Right hindlimb (tissue), 1 donor: ENCODE results near the gene FGGY.

Source experiments
- DNase-seq: peaks from one replicate; pipeline ENCODE4 v3.0.0-alpha.2; 2018

FGGY gene

DNA sequence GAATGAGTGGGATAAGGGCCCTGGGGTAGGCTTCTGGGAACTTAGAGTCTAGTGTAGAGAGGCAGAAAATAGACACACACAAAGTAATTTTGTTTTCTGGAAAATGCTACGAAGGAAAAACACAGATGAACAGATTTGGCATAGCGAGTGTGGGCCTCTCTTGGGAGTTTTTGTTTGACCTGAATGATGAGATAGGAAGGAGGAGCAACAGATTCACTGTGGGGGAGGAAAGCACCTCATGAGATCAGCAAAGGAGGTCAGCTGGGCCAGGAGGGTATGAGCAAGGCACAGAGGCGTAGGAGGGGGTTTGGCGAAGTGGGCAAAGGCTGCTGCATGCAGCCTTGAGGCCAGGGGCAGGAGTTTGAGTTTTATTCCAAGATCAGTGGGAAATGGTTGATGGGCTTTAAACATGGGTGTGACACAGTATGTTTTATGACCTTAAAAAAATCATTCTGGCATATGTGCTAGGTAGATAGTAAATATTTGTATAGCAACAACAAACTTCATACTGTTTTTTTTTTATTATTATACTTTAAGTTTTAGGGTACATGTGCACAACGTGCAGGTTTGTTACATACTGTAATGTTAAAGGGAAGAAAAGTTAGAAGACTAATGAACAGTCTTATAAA is 57.9 kb downstream of the FGGY start:
- peak; percentile 20 for DNase-seq

DNA sequence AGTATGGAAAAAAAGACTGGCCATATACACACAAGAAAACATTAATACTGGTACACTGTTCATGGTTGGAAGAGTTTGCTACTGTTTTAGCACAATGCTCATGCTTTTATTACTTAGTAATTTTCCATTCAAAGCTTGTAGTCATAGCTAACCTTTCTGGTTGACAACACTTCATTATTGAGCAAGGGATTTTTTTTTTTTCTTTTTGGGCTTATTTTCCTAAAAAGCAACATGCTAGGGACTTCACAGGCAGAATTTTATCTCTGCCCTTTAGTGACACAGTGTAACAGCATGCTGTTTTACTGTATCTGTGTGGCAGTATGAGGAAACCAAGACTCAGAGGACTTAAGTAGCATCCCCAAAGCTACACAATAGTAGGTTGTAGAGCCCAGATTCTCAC is 58.5 kb downstream of the FGGY start:
- DNase-seq, result no peak

DNA sequence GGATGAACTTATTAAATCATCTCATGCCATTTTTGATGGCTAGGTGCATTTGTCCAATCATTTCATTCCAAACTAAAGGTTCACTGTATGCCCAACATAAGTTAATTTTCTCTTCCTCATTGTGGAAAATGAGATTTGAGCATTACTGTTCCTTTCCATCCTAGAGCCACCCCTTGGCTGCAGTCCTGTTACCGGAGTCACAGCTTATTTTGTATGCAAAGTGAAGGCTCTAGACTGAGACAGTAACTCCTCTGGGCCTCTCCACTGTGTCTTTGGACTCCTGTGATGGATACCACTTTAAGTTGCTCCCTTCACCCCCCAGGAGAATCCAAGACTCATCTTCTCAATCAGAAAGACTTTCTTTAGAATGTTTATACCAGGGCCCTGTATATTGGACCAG is 59.7 kb downstream of the FGGY start:
- peak; percentile 25 for DNase-seq

DNA sequence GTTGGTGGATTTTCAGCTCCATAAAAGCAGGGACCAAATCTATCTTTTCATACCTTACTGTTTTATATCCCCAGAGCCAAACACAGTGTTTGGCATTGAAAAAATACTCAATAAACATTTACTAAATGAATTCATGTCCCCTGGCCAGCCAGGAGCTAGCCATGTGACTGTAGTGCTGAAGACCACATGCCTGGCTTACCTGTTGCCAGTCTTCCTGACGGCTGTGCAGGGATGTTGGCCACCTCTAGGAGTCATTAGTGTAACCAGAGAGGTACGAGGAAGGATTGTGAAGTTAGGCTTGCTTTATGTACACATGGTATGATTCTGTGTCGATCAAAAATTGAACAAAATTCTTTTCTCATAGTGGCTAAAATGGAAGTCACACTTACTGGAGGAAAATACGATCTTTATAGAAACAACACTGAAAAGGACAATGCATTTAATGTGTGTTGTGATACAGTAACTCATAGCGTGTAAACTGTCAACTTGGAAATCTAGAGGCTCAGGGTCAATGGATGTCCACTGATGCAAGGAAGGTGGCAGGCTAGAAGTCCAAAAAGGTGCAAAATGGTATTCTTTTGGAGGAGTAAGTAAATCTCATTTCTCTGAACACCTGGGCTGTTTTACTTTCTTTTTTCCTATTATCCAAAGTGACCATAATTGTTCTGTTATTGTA is 60.9 kb downstream of the FGGY start:
- no peak for DNase-seq

DNA sequence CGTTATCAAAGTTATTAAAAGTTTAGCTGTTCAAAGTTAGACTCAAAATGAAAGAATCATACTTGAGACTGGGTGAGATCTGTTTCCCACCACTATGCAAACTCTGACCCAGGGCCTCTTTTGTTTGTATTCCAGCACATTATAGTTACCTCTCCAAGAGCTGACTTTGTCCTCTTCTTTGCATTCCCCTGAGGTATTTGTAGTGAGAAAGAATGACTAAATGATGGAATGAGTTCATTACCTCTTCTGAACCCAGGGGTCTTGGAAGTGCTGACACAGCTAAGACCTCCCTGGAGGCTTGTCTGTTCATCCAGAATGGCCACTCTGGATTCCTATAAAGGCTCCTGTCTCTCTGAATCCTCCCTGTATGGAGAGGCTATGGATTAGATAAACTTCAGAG is 62.4 kb downstream of the FGGY start:
- DNase-seq, result no peak

DNA sequence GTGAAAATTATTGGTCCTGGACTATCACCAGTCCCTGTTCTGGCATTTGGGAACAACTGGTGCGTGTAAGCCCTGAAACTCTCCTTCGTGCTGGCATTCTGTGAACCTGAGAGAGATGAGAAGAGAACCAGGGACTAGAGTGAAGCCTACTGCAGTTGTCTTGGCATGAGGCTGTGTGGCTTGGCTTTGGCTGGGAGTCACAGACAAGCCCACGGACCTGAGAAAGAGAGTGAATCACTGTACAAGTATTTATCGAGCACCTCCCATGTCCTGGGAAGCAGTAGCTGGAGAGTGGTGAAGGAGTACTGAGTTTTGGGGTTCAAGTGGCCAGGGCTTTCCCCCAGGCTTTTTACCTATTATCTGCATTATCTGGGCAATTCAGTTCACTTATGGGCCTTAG is 63.3 kb downstream of the FGGY start:
- DNase-seq, result no peak

DNA sequence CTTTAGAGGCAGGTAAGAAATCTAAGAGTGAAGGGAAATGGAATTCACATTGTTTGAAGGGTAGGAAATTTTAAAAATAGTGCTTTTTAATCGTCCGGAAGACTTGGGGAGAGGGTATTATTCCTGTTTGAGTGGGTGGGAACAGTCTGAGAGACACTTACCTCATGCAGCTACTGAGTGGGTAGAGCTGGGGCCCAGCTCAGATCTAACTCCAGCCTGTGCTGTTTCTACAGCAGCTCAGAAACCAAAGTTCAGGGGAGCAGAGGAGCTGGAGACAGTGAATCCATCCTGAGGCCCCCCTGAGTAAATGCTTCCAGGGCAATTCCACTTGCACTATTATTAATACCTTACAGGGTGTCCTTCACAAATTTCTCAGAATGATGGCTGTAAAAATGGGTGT is 63.8 kb downstream of the FGGY start:
- DNase-seq, result no peak

DNA sequence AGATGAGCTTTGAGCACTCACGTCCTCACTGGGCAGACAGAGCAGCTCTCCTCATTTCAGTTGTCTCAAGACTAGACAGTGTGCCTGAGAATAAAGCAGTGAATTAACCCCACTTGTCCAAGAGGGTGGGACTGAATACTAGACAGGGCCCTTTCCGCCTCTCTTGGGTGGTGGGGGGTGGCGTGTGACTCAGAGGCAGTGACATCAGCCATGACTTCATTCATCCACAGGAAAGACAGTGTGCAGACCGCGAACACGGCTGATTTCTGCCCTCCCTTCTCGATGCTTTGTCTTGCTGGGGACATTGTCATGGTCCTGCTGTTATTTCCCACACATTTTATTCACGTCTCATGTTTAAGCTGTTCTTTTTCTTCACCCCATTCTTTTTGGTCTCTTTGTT is 64.9 kb downstream of the FGGY start:
- DNase-seq, result no peak

DNA sequence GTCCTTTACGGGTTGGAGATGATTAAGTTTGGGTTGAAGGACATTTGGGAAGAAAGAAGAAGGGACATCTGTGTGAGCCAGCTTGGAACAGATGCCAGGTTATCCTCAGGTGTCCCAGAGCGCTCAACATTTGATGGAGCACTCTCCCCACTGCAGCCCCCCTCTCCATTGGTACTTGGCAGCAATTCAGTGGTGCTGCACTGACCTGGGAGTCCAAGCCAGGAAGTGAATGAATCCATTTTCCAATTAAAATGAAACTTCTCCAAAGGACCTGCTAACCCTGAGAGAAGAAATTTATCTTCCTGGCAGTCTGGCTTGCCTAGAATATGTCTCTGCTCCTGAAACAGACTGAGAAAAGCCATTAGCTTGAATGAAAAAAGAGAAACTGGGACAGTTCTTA is 67.1 kb downstream of the FGGY start:
- no peak for DNase-seq

DNA sequence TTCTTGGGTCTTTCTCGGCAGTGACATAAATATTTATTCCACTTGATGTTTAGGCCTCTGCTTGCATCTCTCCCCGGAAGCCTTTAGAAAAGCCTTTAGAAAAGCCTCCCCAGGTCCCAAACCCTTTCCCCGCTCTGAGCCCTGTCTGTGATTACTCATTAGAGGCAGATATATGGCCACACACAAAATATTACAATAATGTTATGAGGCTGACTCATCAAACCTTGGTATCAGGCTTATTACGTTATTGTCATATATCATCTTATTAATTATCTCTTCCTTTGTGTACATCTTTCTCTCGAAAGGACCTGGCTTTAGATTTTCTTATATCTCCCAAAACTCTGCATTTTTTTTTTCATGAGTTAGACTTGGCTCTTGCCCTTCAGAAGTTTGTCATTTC is 69.5 kb downstream of the FGGY start:
- no peak for DNase-seq

DNA sequence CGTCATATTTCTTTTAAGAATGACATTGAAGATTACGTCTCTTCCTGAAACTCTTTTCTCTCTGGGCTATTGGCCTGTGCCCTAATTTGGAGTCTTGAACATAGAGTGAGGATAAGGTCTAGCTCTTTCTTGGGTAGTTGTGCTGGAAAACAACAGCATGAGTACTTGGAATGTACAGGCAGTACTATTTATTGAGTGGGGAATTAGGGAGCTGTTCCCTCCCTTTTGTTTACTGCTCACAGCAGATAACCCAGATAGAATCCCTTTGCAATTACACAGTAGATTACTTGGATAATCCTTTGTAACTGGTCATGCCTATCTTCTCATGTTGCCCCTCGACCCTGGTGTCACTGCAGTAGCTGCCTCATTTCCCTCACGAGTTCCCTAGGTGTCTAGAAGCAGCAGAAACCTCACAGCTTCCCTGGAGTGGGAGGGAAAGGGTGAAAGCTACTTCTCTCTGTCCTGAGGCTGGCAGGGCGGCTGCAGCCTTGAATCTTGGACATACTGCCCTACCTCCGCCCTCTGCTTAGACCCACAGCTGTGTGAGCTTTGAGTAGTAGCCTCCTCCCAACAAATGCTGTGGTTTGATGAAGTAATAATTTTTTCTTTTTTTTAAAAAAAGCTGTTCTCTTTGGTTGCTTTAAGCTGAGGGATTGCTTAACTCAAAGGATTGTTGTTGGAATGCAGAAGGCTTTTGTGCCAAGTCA is 70.6 kb downstream of the FGGY start:
- DNase-seq, result peak; percentile 67

DNA sequence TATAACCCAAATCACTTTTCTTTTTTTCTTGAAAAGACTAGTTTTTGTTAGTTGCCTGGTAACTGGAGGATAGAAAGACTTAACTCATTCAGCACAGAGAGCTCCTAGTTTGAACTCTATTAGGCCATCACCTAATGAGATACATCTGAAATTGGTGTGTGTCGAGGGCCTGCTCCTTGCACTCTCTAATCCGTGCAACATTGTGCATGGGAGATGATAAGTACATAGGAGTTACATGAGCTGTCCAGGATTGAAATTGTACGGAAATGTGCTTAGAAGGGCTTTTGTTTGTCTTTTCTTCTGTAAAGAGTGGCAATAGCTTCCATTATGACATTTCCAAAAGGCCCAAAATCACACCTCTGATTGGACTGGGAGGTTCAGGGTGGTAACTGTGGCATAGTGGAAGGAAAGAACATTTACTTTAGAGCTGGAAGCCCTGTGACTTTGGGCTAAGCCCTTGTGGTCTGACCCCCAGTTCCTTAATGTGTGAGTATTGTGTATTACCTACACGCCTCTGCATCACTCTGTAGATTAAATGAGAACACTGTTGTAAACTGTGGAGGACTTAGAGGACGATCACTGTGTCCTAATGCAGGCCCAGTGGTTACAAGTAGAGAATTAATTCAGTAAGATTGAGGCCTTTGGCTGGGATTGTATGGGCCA is 71.2 kb downstream of the FGGY start:
- no peak for DNase-seq

DNA sequence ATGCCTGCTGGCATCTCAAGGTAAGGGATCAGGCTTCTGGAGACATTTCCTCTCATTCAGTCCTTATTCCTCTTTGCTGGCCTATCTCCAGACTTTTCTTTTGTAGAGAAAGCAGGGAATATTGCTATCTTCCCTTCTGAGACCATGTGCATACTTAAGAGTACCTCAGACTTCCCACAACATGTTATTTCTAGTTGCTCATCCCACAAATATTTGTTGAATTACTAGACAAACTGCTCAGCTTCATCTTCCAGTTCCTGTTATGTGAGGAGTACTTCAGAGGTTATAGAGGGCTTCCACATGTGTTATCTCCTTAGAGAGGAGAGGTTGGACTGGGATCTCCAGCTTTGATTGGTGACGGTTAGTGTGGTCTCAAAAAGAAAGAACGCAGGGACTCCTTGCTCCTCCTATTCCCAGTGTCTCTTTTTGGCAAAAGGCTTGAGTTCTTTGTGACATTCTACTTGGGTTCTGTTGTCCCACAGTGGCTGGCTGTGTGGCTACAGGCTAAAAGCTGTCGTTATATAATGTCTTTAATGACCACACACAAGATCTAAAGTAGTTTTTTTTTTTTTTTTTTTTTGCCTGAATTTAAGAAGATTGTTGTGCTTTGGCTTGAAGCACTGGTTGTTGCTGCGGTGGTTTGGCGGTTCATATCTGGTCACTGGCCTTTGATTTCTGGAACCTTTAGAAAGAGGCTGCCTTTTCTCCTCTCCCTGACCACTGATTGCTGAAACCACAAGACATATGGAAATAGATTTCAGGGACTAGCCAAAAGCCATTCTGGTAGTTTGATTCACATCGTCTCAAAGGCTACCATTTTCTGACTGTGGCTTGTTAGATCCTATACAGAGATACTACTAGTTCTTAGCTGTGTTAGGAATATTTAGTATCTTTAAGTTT is 78.7 kb downstream of the FGGY start:
- DNase-seq, result no peak

DNA sequence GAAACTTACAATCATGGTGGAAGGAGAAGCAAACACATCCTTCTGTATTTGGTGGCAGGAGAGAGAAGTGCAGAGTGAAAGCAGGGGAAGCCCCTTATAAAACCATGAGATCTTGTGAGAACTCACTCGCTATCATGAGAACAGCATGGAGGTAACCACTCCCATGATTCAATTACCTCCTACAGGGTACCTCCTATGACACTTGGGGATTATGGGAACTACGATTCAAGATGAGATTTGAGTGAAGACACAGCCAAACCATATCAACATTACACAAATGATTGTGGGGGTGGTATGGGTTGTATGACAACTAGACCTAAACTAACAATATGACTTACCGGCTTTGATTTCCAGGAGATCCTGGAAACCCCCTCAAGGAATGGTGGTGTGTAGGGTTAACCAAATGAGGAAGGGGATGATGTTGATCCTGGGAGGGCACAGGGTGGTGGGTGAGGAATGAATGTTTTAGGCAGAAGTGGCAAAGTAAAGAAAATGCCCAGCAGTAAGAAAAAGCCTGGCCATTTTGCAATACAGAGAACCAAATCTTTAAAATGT is 80.5 kb downstream of the FGGY start:
- no peak for DNase-seq

DNA sequence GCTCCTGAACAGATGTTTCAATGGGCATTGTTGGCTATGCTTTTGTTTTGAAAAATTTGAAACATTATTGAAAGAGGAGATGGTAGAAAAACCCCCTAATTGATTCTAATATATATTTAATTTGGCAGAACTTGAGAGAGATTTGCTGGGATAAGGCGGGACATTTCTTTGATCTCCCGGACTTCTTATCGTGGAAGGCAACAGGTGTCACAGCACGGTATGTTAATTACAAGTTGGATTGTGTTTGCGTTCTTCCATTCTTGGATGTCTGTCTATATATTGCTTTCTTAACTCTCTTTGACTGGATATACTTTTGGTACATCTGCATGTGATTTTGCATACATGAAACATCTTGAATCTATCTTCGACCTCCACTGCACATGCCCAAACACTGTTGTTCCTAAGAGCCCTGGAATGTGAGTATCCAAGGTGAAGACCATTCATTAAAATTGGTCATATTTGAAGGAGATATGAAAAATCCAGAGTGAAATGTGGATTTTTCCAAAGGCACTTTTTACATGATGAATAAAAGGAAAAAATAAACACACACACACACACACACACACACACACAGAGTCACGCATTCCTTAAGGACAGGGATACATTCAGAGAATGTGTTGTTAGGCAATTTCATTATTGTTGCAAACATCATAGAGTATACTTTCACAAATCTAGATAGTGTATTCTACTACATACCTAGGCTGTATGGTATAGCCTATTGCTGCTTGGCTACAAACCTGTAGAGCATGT is 81.9 kb downstream of the FGGY start:
- DNase-seq, result no peak

DNA sequence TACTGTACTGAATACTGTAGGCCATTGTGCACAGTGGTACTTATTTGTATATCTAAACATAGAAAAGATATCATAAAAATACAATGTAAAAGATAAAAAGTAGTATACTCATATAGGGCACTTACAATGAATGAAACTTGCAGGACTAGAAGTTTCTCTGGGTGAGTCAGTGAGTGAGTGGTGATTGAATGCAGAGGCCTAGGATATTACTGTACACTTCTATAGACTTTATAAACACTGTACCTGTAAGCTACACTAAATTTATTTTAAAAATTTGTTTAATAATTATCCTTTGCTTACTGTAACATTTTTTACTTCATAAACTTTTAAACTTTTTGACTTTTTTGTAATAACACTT is 82.5 kb downstream of the FGGY start:
- no peak for DNase-seq

DNA sequence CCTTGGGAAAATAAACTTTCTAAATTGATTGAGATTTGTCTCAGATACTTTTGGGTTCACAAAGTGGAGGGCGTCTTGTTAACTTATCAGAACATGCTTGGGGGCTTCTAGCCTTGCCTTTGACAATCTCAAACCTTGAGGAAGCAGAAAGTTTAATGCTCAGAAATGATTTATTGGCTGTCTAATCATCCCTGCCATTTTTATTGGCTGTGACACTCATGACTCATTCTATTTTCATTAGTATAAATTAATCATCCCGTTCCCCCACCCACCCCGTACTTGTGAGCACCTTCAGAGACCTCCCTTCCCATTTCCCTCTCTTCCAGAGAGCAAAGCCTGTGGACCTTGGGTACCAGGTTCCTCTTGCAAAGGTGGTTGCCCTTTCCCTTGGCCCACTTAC is 87.1 kb downstream of the FGGY start:
- no peak for DNase-seq

DNA sequence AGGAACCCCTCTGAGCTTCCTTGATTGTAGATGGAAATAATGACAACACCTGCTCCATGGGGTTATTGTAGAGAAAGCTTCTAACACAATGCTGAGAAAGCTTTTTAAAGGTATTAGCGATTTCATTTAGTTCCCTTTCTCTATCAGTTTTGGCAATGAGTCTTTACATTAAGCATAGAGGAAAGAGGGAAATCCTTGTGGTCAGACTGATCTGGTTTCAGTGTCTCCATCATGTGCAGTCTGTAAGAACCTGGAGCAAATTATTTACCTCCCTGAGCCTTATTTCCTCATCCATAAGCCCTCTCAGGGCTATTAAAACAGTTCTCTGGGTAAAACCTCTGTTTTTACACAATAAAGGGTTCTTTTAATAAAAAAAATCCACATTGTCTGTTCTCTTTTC is 87.5 kb downstream of the FGGY start:
- no peak for DNase-seq

DNA sequence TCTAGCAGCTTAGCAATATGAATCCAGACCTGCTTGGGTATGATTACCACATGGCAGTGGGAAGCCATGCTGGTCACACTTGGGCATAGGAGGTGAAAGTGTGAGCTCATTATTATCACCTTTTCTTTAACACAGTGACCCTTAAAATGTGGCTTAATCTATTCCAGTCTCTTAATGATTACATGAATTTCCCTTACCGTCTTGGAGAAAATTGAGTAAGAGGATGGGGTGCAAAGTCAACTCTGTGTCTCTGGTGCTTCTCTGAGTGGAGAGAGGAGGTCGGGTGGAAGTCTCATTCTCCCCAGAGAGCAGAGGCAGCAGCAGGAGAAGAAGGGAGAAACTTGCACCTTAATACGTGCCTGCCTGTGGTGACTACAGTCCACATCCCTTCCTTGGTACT is 91.3 kb downstream of the FGGY start:
- DNase-seq, result no peak

DNA sequence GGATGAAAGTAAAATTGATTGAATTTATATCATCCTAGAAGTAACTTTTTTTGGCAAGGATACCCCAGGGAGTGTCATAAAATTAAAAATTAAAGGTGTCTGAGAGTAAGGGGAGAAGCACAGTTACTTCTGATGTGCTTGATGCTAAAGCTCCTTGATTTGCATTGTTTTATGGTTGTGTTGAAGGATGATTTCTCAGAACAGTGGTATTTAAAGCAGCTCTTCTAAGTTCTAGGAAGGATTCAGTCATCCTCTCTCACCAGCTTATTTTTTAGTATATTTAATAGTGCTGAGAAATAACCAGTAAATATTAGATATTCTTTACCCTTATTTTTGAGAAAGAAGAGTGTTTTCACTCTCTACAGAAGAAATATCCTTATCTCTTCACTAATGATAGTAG is 93.0 kb downstream of the FGGY start:
- DNase-seq, result no peak

DNA sequence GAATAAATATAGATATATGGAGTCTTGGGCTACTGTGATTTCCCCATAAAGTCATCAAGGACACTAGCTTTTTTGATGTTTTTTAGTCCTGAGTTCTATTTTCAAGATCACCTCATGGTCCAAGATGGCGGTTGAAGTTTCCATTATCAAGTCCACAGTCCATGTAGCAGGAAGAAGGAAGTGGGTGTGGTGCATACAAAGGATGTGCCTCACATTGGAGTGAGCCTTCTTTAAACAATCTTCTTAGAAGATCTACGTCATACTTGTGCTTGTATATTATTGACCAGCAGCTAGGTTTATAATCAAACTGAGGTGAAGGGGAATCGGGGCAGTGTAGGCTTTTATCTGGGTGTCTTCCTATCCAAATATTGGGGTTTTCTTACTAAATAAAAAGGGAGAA is 93.4 kb downstream of the FGGY start:
- DNase-seq, result no peak
